VCaP (cell line): ENCODE data around the gene ETF1.

Experiments
- H3K27ac ChIP-seq: fragments of 450-650 bp; 2 replicates; pipeline ENCODE4 v1.5.1; 2017
- CTCF ChIP-seq: fragments of 450-650 bp; conservative IDR thresholded peaks from 2 replicates; pipeline ENCODE4 v1.5.1; 2017; ENCODE audit warnings: mild to moderate bottlenecking, moderate library complexity

Gene ETF1

GRCh38 chr5:138569782-138570181 lies 26.7 kb upstream of the ETF1 start:
- H3K27ac ChIP-seq, result peak overlapping the region; percentile 100
- TF ChIP-seq CTCF, result no peak

DNA sequence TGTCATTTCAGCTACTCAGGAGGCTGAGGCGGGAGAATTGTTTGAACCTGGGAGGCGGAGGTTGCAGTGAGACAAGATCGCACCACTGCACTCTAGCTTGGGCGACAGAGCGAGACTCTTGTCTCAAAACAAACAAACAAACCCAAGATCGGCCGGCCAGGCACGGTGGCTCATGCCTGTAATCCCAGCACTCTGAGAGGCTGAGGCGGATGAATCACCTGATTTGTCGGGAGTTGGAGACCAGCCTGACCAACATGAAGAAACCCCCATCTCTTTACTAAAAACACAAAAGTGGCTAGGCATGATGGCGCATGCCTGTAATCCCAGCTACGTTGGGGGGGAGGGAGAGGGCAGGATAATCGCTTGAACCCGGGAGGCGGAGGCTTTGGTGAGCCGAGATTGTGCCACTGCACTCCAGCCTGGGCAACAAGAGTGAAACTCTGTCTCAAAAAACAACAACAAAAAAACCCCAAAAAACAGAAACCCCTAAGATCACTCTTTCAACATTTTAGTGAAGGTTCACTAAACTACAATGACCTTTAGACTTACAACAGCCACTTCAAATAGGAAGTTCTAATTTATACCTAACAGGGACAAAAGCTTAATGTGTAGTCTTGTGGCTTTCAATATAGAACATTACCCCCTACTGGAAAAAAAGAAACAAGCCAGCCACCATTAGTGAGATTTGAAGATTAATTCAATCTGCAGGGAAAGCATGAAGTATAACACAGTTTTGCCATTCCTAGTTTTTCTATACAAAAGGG lies 25.2 kb upstream of the ETF1 start:
- peak overlapping the region; percentile 100 for H3K27ac ChIP-seq
- TF ChIP-seq CTCF, result peak; percentile 27

DNA sequence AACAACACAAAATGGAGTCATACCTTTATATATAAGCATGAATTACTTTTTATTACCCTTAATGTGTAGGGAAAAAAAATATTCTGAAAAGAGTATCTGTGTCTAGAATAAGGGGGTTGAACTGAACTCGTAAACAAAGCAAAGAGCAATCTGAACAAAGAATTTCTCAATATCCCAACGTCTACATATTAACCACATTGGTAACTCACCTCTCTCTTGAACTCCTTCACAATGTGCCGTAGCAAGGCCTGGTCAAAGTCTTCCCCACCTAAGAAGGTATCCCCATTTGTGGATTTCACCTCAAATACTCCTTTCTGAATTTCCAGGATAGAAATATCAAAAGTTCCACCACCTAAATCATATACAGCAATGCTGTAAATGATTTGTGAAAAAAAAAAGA lies 23.8 kb upstream of the ETF1 start:
- TF ChIP-seq CTCF, result no peak
- H3K27ac ChIP-seq, result peak overlapping the region; percentile 100

- H3K27ac ChIP-seq, result peak overlapping the region; percentile 100
- no peak for TF ChIP-seq CTCF
Observed at GRCh38 chr5:138565100-138565821, 22.2 kb upstream of the ETF1 start.

DNA sequence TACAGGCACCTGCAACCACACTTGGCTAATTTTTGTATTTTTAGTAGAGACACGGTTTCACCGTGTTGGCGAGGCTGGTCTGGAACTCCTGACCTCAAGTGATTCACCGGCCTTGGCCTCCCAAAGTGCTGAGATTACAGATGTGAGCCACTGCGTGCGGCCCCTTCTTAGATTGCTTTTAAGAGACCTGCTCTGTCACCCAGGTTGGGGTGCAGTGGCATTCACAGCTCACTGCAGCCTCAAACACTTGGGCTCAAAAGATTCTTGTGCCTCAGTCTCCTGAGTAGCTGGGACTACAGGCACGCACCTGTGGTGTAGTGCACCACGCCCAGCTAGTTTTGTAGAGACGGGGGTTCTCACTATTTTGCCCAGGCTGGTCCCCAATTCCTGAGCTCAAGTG lies 21.2 kb upstream of the ETF1 start:
- no peak for TF ChIP-seq CTCF
- peak overlapping the region; percentile 100 for H3K27ac ChIP-seq

DNA sequence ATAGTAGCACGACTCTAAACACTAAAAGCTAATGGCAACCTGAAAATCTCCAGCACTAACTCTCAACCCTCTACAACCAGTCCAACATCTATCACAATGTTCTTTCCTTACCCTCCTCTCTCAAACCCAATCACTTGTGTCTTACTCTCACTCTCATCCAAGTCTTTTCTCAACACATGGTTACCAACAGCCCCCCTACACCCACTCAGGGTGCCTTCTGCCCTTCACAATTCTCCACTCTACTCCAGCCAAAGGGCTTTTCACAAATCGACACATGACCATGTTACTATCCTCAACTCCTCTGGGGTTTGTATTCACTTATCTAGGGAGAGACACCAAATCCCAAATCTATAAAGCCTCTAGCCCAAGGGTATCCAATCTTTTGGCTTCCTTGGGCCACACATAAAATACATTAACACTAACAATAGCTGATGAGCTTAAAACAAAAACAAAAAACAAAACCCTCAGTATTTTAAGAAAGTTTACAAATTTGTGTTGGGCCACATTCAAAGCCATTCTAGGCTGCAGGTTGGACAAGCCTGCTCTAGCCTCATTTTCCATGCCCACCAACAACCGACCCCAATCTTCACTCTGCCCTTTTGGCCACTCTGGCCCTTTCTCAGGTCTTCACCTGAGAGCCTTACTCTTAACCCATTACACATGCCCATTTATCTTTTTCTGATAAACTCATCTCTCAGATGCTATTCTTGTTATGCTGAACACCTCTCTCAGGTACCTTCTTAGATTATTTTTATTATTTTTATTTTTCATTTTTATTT lies 20.5 kb upstream of the ETF1 start:
- H3K27ac ChIP-seq, result peak overlapping the region; percentile 100
- TF ChIP-seq CTCF, result no peak

DNA sequence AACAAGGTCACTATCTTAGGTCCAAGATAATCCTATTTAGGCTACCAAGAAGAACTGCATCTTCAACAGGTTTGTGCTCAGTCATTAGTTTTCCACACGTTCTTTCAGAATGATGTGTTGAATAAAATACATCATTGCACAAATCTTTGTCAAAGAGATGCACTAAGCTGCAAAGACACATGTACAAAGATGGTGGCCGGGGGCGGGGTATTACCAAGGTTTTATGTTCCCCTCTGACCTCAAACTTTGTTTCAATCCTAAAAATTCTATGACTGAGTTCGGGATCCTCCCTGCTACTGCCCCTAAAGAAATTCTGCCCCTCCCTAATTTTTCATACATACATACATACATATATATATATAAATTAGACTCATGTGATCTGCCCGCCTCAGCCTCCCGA lies 17.9 kb upstream of the ETF1 start:
- H3K27ac ChIP-seq, result peak overlapping the region; percentile 100
- no peak for TF ChIP-seq CTCF
